K562 (cell line): ENCODE results near the gene PIGK. TPM values are rescaled to one million over a fixed set of nuclear protein-coding genes. Genes with fewer than 3 reads are reported as not detected.

ENCODE experiments used
- ATAC-seq: fragments of 200-7000 bp; cut with Tn5 transposase; 3 replicates; pipeline ENCODE4 v1.9.1; 2020; ENCODE audit warnings: moderate library complexity
- BruUV-seq: library from RNA; stranded (reverse); fragments of 400-500 nt; replicated peaks from 2 replicates; lab custom pipeline; 2021; lab: Mats Ljungman, UMichigan
- CTCF ChIA-PET: fragments of 300-600 bp; formaldehyde crosslinking; extraction: SDS; loops from one replicate; lab custom pipeline; 2021; ENCODE audit warnings: low intra/inter-chr PET ratio; lab: Yijun Ruan, JAX
- POLR2A ChIA-PET: fragments of 300-600, 350-650 bp; sonication (Branson Sonifier 250); formaldehyde crosslinking; extraction: SDS; loops from one replicate; lab custom pipeline; 2021; ENCODE audit warnings: antibody characterized with exemption, inconsistent platforms; lab: Yijun Ruan, JAX
- DNase-seq, 4 experiments: peaks; one replicate each; pipeline versions ENCODE4 v3.0.0 to v3.0.0-alpha.2; 2011 to 2018; ENCODE audit warnings: low spot score in 3 of 4, mixed read lengths in 3 of 4; ENCODE audit errors: extremely low read depth in 1 of 4
- FAIRE-seq: peaks from 2 replicates; lab custom pipeline; 2011; peaks lifted over from hg19 to GRCh38; lab: Jason Lieb, UNC
- H2AFZ ChIP-seq: 2 replicates; pipeline ENCODE4 v1.6.0; 2011; ENCODE audit warnings: low read depth, low read length, control low read depth, inconsistent platforms
- H3K27ac ChIP-seq: fragments of 200-600 bp; 3 replicates; pipeline ENCODE4 v1.8.0; 2011; ENCODE audit warnings: low read depth, mild to moderate bottlenecking, control low read depth, inconsistent platforms, low read length, moderate library complexity, mixed read lengths; ENCODE audit errors: extremely low read depth
- H3K27me3 ChIP-seq, 2 experiments: fragments of 300-600 bp in 1 of 2; 2 replicates in 1 of 2; 3 replicates in 1 of 2; pipeline versions ENCODE4 v1.6.0 to v1.8.0; 2011; ENCODE audit warnings: inconsistent platforms in 2 of 2, low read length in 2 of 2, mild to moderate bottlenecking in 1 of 2, mixed read lengths in 1 of 2, moderate library complexity in 1 of 2; ENCODE audit not compliant: control insufficient read depth in 2 of 2, insufficient read depth in 2 of 2
- H3K36me3 ChIP-seq: fragments of 300-600 bp; 3 replicates; pipeline ENCODE4 v1.8.0; 2011; ENCODE audit warnings: mild to moderate bottlenecking, low read length, inconsistent platforms; ENCODE audit not compliant: control insufficient read depth, insufficient read depth
- H3K4me1 ChIP-seq, 2 experiments: fragments of 200-600 bp in 1 of 2; replicated peaks in 1 of 2; 2 replicates in 1 of 2; 3 replicates in 1 of 2; pipeline versions ENCODE4 v1.5.1 to v1.8.0; 2011; ENCODE audit warnings: inconsistent platforms in 2 of 2, low read length in 2 of 2, mild to moderate bottlenecking in 1 of 2, mixed read lengths in 1 of 2, moderate library complexity in 1 of 2; ENCODE audit not compliant: control insufficient read depth in 2 of 2, insufficient read depth in 2 of 2
- H3K4me2 ChIP-seq: 2 replicates; pipeline ENCODE4 v1.6.1; 2011; ENCODE audit warnings: low read length, control low read depth, inconsistent platforms, mixed read lengths; ENCODE audit not compliant: insufficient read depth
- H3K4me3 ChIP-seq: fragments of 200-600 bp; sonication (generic), shearing (Covaris generic); 2 replicates; pipeline ENCODE4 v1.5.1; 2016; ENCODE audit warnings: control low read depth, inconsistent platforms
- H3K79me2 ChIP-seq: fragments of 200-600 bp; 3 replicates; pipeline ENCODE4 v1.8.0; 2011; ENCODE audit warnings: low read length, inconsistent platforms; ENCODE audit not compliant: control insufficient read depth, insufficient read depth
- H3K9ac ChIP-seq, 2 experiments: 2 replicates each; pipeline versions ENCODE4 v1.6.0 to v1.6.1; 2011; ENCODE audit warnings: low read depth in 2 of 2, low read length in 2 of 2, control low read depth in 1 of 2, inconsistent platforms in 1 of 2, mild to moderate bottlenecking in 1 of 2, mixed read lengths in 1 of 2; ENCODE audit not compliant: insufficient read depth in 1 of 2
- H3K9me1 ChIP-seq: one replicate; pipeline ENCODE4 v1.6.0; 2011; ENCODE audit warnings: inconsistent platforms, mild to moderate bottlenecking, low read length, moderate library complexity; ENCODE audit not compliant: control insufficient read depth, insufficient read depth
- H3K9me3 ChIP-seq: replicated peaks from 2 replicates; pipeline ENCODE4 v1.5.1; 2011; ENCODE audit warnings: low read depth, low read length, inconsistent platforms; ENCODE audit not compliant: control insufficient read depth, insufficient read depth
- H4K20me1 ChIP-seq: replicated peaks from 2 replicates; pipeline ENCODE4 v1.6.1; 2011; ENCODE audit warnings: low read length, inconsistent platforms, mixed read lengths; ENCODE audit not compliant: control insufficient read depth, insufficient read depth
- ARNT ChIP-seq, 2 experiments: fragments of 450-650 bp; IDR thresholded peaks; 2 replicates each; pipeline ENCODE4 v1.6.1; 2016; ENCODE audit warnings: mild to moderate bottlenecking in 1 of 2
- BMI1 ChIP-seq: fragments of 150-350 bp; IDR thresholded peaks from 2 replicates; pipeline ENCODE4 v1.6.1; 2014; ENCODE audit warnings: low read length
- CSDE1 ChIP-seq, 2 experiments: fragments of 450-650 bp; IDR thresholded peaks; 2 replicates each; pipeline ENCODE4 v1.6.1; 2016; ENCODE audit warnings: mild to moderate bottlenecking in 1 of 2
- FOXA3 ChIP-seq, 2 experiments: fragments of 450-650 bp in 1 of 2; sonication (generic) in 1 of 2; formaldehyde crosslinking; IDR thresholded peaks in 1 of 2; conservative IDR thresholded peaks in 1 of 2; 2 replicates each; pipeline versions ENCODE4 v1.4.0 to v1.8.0; 2020 to 2022; ENCODE audit warnings: mild to moderate bottlenecking in 2 of 2, missing genetic modification reagents in 1 of 2
- HMGN3 ChIP-seq: IDR thresholded peaks from 2 replicates; pipeline ENCODE4 v1.6.1; 2011; ENCODE audit warnings: borderline replicate concordance, low read depth, mild to moderate bottlenecking, mixed read lengths, low read length; ENCODE audit not compliant: insufficient read length; ENCODE audit errors: extremely low read depth
- LEF1 ChIP-seq: fragments of 450-650 bp; IDR thresholded peaks from 2 replicates; pipeline ENCODE4 v1.6.1; 2016; ENCODE audit warnings: mild to moderate bottlenecking
- MEF2D ChIP-seq: conservative IDR thresholded peaks from 2 replicates; pipeline ENCODE4 v1.6.1; 2016; ENCODE audit warnings: low read depth, missing genetic modification characterization, missing compliant biosample characterization
- NFXL1 ChIP-seq: fragments of 450-650 bp; formaldehyde crosslinking; IDR thresholded peaks from 2 replicates; pipeline ENCODE4 v1.4.0; 2021; ENCODE audit warnings: mild to moderate bottlenecking
- SMAD1 ChIP-seq: fragments of 150-350 bp; IDR thresholded peaks from 2 replicates; pipeline ENCODE4 v1.6.1; 2014; ENCODE audit warnings: low read length, low read depth; ENCODE audit not compliant: partially characterized antibody
- TBP ChIP-seq: optimal IDR thresholded peaks from 2 replicates; pipeline ENCODE3; 2011; ENCODE audit warnings: low read depth, low read length, improper control_type of control experiment
- TRIM25 ChIP-seq: fragments of 450-650 bp; IDR thresholded peaks from 2 replicates; pipeline ENCODE4 v1.7.0; 2016; ENCODE audit warnings: borderline replicate concordance
- ZBTB8A ChIP-seq: fragments of 450-650 bp; IDR thresholded peaks from 2 replicates; pipeline ENCODE4 v1.6.1; 2018; ENCODE audit warnings: mild to moderate bottlenecking, moderate library complexity; ENCODE audit not compliant: partially characterized antibody
- ZNF586 ChIP-seq: fragments of 450-650 bp; formaldehyde crosslinking; conservative IDR thresholded peaks from 2 replicates; pipeline ENCODE4 v1.4.0; 2020; ENCODE audit warnings: mild to moderate bottlenecking, moderate library complexity
- WGBS: fragments of 100-300 bp; shearing (Covaris generic); methylation state at CpG from one replicate; pipeline ENCODE4 v1.1.6; 2016; ENCODE audit warnings: low coverage, mixed read lengths; ENCODE audit not compliant: insufficient coverage; ENCODE audit errors: missing lambda C conversion rate; 5-methylcytosine and 5-hydroxymethylcytosine counted together
- in situ Hi-C: fragments of 300-500 bp; cut with MboI; formaldehyde crosslinking; loops from 4 replicates; pipeline ENCODE4 v1.15.0; 2018; ENCODE audit warnings: inconsistent platforms, mixed read lengths
- intact Hi-C: fragments of 100-400 bp; cut with micrococcal nuclease; formaldehyde crosslinking; loops from 2 replicates; pipeline ENCODE4 v1.14.2; 2022
- polyA plus RNA-seq, 8 experiments: library from polyadenylated mRNA; depleted of rRNA in 4 of 8; stranded (reverse) in 5 of 8; unstranded in 3 of 8; fragments of >200 nt; fragmentation: Nextera tagmentation in 2 of 8; fragmentation: Illumina TruSeq in 1 of 8; extraction: Ambion mirVana in 2 of 8; extraction: Trizol in 1 of 8; gene quantifications; 2 replicates each; pipeline versions ENCODE4 v1.2.1 to v1.2.3, GENCODE V29; 2011 to 2014; ENCODE audit warnings: inconsistent platforms in 1 of 8, missing spikeins in 1 of 8
- total RNA-seq, 7 experiments: library from RNA; depleted of rRNA in 6 of 7; stranded (reverse); fragments of >200 nt in 6 of 7; fragmentation: Illumina TruSeq in 2 of 7; extraction: Trizol in 2 of 7; gene quantifications; 2 replicates each; pipeline versions ENCODE4 v1.2.1 to v1.2.3, GENCODE V29; 2011 to 2021; ENCODE audit warnings: low replicate concordance in 1 of 7

Gene PIGK
- total and polyA plus RNA-seq, 9 of the 15 experiments (the other 6 are each of a cell fraction or from before 2014, with no cell fraction given): 15.7 to 59.5 (median 29.9) TPM

- H3K27ac ChIP-seq: no peak overlapping the region
- H3K36me3 ChIP-seq: no peaks in the 10 kb centered on the region
- intact Hi-C loops (no loop called here), in situ Hi-C loops (no loop called here)
- no peaks in the 10 kb centered on the region for H3K9me1 ChIP-seq
- DNase-seq (no peak), ATAC-seq (no peak), FAIRE-seq (no peak)
- ChIA-PET CTCF (no interaction called here), POLR2A (no interaction called here)
- WGBS: 0% methylated on average over 6 of the region's 7 CpGs
- no peak overlapping the region for H3K4me3 ChIP-seq
- H2AFZ ChIP-seq: no peak overlapping the region
- H4K20me1 ChIP-seq: no peaks in the 10 kb centered on the region
- H3K9me3 ChIP-seq: no peaks in the 10 kb centered on the region
- H3K9ac ChIP-seq: no peak overlapping the region
- H3K79me2 ChIP-seq: no peaks in the 10 kb centered on the region
- BruUV-seq: no TSS peak
- H3K4me1 ChIP-seq: no peaks in the 10 kb centered on the region
- H3K4me2 ChIP-seq: no peak overlapping the region
- H3K27me3 ChIP-seq: no peaks in the 10 kb centered on the region; a peak in 1 of 5 replicates
- TF ChIP-seq BMI1 (no peak), MEF2D (no peak), ZBTB8A (no peak), FOXA3 (CRISPR knock-in tag; conservative IDR thresholded peaks at IDR 0.05 in 1 of 2, IDR thresholded peaks at IDR 0.05 in 1 of 2) (no peak), TRIM25 (no peak), LEF1 (no peak), HMGN3 (no peak), CSDE1 (IDR thresholded peaks at IDR 0.05) (no peak), NFXL1 (no peak), ZNF586 (no peak), ARNT (IDR thresholded peaks at IDR 0.05) (no peak), TBP (no peak), SMAD1 (no peak)
These were observed 161.1 kb downstream of the PIGK start for GRCh38 chr1:77057994-77058585.
